ENCODE measurements around the gene TGFA. TPM values are rescaled to one million over a fixed set of nuclear protein-coding genes. Genes with fewer than 3 reads are reported as not detected.

Gene TGFA
- total RNA-seq, 1 experiment from 2014 or later, result 27.7 TPM

- no TSS peak for BruUV-seq (replicated peaks)
- Histone ChIP-seq H3K4me3 (no peak overlapping the region), H4K20me1 (ENCODE audit: insufficient read depth) (no peaks in the 10 kb centered on the region), H3K79me2 (ENCODE audit: low read depth) (peaks cover 17% of the 10 kb centered on the region; the same call in 1 of the 2 replicates), H3K9me3 (ENCODE audit: insufficient read depth, low read depth) (no peaks in the 10 kb centered on the region; the same call in 1 of the 2 replicates), H3K9me2 (ENCODE audit: insufficient read depth) (no peaks in the 10 kb centered on the region), H3K27me3 (ENCODE audit: insufficient read depth, low read depth) (no peaks in the 10 kb centered on the region), H3K4me2 (no peak overlapping the region), H3K4me1 (replicated peaks; ENCODE audit: insufficient read depth) (peaks cover 17% of the 10 kb centered on the region), H3K27ac (no peak overlapping the region), H2AFZ (no peak overlapping the region), H3K36me3 (ENCODE audit: low read depth) (peaks cover 10% of the 10 kb centered on the region; the same call in 1 of the 2 replicates), H3F3A (ENCODE audit: insufficient read depth, low read depth) (no peaks in the 10 kb centered on the region; the same call in 1 of the 2 replicates)
- no peak for TF ChIP-seq EZH2 (IDR thresholded peaks at IDR 0.05; ENCODE audit: low read depth)
- TF ChIP-seq CTCF (conservative IDR thresholded peaks at IDR 0.05), result no peak
- no peak for DNase-seq
- ChIA-PET CTCF (no interaction called here), POLR2A (ENCODE audit: unreplicated experiment) (no interaction called here)
- intact Hi-C loops (cut with micrococcal nuclease; ENCODE audit: unreplicated experiment), result no loop called here
These were observed 76.2 kb downstream of the TGFA start for GRCh38 chr2:70477441-70477844.

GRCh38 chr2:70475266-70475665 lies 78.4 kb downstream of the TGFA start:
- no peaks in the 10 kb centered on the region for H3K27me3 ChIP-seq (ENCODE audit: insufficient read depth, low read depth)
- H3K27ac ChIP-seq, result no peak overlapping the region
- H3K79me2 ChIP-seq (ENCODE audit: low read depth), result 0 out of 2 replicates have a peak, but pooled peaks cover 16% of the 10 kb centered on the region
- H3F3A ChIP-seq (ENCODE audit: insufficient read depth, low read depth), result no peaks in the 10 kb centered on the region; the same call in 1 of the 2 replicates
- POLR2A ChIA-PET (ENCODE audit: unreplicated experiment), result no interaction called here
- no peaks in the 10 kb centered on the region for H3K36me3 ChIP-seq (ENCODE audit: low read depth)
- no peak overlapping the region for H3K4me2 ChIP-seq
- H3K9me2 ChIP-seq (ENCODE audit: insufficient read depth), result no peaks in the 10 kb centered on the region
- H3K4me3 ChIP-seq, result no peak overlapping the region
- intact Hi-C loops (cut with micrococcal nuclease; ENCODE audit: unreplicated experiment), result no loop called here
- BruUV-seq (replicated peaks), result no TSS peak
- TF ChIP-seq EZH2 (IDR thresholded peaks at IDR 0.05; ENCODE audit: low read depth), result no peak
- peaks cover 17% of the 10 kb centered on the region for H3K4me1 ChIP-seq (replicated peaks; ENCODE audit: insufficient read depth)
- DNase-seq, result no peak
- H4K20me1 ChIP-seq (ENCODE audit: insufficient read depth), result 0 out of 2 replicates have a peak, but pooled peaks cover 4% of the 10 kb centered on the region
- no peak overlapping the region for H2AFZ ChIP-seq
- no peaks in the 10 kb centered on the region for H3K9me3 ChIP-seq (ENCODE audit: insufficient read depth, low read depth)
- CTCF ChIA-PET, result no interaction called here

- Histone ChIP-seq H3K4me2 (no peak overlapping the region), H3K79me2 (ENCODE audit: low read depth) (0 out of 2 replicates have a peak, but pooled peaks cover 16% of the 10 kb centered on the region), H3K9me3 (ENCODE audit: insufficient read depth, low read depth) (no peaks in the 10 kb centered on the region), H2AFZ (no peak overlapping the region), H4K20me1 (ENCODE audit: insufficient read depth) (0 out of 2 replicates have a peak, but pooled peaks cover 4% of the 10 kb centered on the region), H3K27ac (no peak overlapping the region), H3K9me2 (ENCODE audit: insufficient read depth) (no peaks in the 10 kb centered on the region), H3K4me1 (replicated peaks; ENCODE audit: insufficient read depth) (peaks cover 17% of the 10 kb centered on the region), H3K4me3 (no peak overlapping the region), H3F3A (ENCODE audit: insufficient read depth, low read depth) (no peaks in the 10 kb centered on the region; the same call in 1 of the 2 replicates), H3K27me3 (ENCODE audit: insufficient read depth, low read depth) (no peaks in the 10 kb centered on the region), H3K36me3 (ENCODE audit: low read depth) (no peaks in the 10 kb centered on the region)
- TF ChIP-seq CTCF (conservative IDR thresholded peaks at IDR 0.05) (no peak), EZH2 (IDR thresholded peaks at IDR 0.05; ENCODE audit: low read depth) (no peak)
- ChIA-PET CTCF (interaction anchor here (0.6 to 0.7 kb wide), 2 partner anchors 79 to 290 kb away, joined by 3 to 9 read pairs; partner anchors contain the start of gene TGFA), POLR2A (ENCODE audit: unreplicated experiment) (interaction anchor here (0.7 to 1.2 kb wide), 2 partner anchors 17 to 170 kb away, joined by 4 to 5 read pairs; no protein-coding TSS in a partner anchor)
- DNase-seq, result no peak
- intact Hi-C loops (cut with micrococcal nuclease; ENCODE audit: unreplicated experiment), result no loop called here
- no TSS peak for BruUV-seq (replicated peaks)
These were observed 79.3 kb downstream of the TGFA start for GRCh38 chr2:70474256-70474848.
